Mesodermal cell (in vitro differentiated cells): ENCODE measurements around the gene EMILIN3. TPM values are rescaled to one million over a fixed set of nuclear protein-coding genes. Genes with fewer than 3 reads are reported as not detected.

Experiments
- H3K27ac ChIP-seq: 2 replicates; pipeline ENCODE4 v1.7.0; 2013; ENCODE audit warnings: mild to moderate bottlenecking, low read depth, low read length, moderate library complexity; ENCODE audit not compliant: severe bottlenecking
- H3K36me3 ChIP-seq: 2 replicates; pipeline ENCODE4 v1.7.1; 2013; ENCODE audit warnings: mild to moderate bottlenecking, low read length, moderate library complexity; ENCODE audit not compliant: control insufficient read depth, insufficient read depth
- H3K4me1 ChIP-seq: one replicate; pipeline ENCODE4 v1.7.1; 2013; ENCODE audit warnings: mild to moderate bottlenecking, low read length; ENCODE audit not compliant: insufficient read depth, control insufficient read depth, poor library complexity, severe bottlenecking
- H3K4me3 ChIP-seq: 2 replicates; pipeline ENCODE4 v1.7.0; 2013; ENCODE audit warnings: low read length, control low read depth, mild to moderate bottlenecking; ENCODE audit not compliant: insufficient read depth, poor library complexity, severe bottlenecking; ENCODE audit errors: extremely low read depth
- H3K9me3 ChIP-seq: 2 replicates; pipeline ENCODE4 v1.7.1; 2013; ENCODE audit warnings: mild to moderate bottlenecking, low read length, moderate library complexity; ENCODE audit not compliant: control insufficient read depth
- WGBS, 2 experiments: methylation state at CpG; one replicate each; pipeline ENCODE4 v1.1.5; 2013; ENCODE audit warnings: missing lambda C conversion rate in 2 of 2; ENCODE audit not compliant: insufficient coverage in 2 of 2; 5-methylcytosine and 5-hydroxymethylcytosine counted together
- polyA plus RNA-seq, 2 experiments: library from polyadenylated mRNA; stranded (reverse); fragments of 50-300 nt; gene quantifications; one replicate each; pipeline ENCODE4 v1.2.3, GENCODE V29; 2013

Gene EMILIN3, protein sequence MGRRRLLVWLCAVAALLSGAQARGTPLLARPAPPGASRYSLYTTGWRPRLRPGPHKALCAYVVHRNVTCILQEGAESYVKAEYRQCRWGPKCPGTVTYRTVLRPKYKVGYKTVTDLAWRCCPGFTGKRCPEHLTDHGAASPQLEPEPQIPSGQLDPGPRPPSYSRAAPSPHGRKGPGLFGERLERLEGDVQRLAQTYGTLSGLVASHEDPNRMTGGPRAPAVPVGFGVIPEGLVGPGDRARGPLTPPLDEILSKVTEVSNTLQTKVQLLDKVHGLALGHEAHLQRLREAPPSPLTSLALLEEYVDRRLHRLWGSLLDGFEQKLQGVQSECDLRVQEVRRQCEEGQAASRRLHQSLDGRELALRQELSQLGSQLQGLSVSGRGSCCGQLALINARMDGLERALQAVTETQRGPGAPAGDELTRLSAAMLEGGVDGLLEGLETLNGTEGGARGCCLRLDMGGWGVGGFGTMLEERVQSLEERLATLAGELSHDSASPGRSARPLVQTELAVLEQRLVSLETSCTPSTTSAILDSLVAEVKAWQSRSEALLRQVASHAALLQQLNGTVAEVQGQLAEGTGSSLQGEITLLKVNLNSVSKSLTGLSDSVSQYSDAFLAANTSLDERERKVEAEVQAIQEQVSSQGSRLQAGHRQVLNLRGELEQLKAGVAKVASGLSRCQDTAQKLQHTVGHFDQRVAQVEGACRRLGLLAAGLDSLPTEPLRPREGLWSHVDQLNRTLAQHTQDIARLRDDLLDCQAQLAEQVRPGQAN
- polyA plus RNA-seq (2013, experiment 1 of 2): 1.8 TPM
- polyA plus RNA-seq (2013, experiment 2 of 2): 1.5 TPM

DNA sequence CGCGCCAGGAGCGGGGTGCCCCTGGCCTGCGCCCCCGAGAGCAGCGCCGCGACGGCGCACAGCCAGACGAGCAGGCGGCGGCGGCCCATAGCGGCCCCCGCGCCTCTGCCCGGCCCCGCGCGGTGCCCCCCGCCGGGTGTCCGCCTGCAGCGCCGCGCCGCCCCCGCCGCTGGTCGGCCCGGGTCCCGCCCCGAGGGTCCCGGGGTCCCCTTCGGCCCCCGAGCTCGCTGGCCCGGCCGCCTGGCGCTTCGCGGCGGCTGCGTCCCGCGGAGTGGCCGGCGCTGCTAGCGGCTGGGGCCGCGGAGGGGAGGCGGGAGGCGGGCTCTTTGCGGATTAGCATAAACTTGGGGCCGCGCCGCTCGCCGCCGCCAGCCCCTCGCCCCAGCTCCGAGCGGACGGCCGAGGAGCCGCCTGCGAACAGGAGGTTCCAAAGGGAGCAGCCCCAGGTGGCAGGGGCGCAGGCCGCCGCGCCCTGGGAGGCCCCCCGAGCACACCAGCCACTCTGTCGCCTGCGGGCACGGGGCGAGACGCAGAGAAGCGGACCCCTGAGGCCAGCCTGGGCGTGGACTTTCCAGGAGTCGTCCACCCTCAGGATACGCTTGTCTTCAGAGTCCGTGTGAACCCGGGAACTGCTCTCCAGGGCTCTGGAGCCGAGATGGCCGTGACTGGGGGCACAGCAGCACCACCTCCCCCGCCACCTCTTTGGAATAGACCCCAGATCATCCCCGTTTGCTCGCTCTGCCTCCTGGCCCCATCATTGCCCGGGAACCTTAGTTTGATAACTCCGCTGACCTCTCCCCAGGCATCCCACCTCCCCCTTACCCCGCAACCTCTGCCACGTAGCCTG lies at the start of gene EMILIN3:
Gene EMILIN3, minus strand, starts transcription at position 273 of the 847 bp plus-strand sequence. Its CDS starts 184 bp downstream, at position 89.
- no peaks in the 10 kb centered on the region for H3K4me1 ChIP-seq
- H3K4me3 ChIP-seq: peak within 1 kb of the TSS; percentile 27
- H3K27ac ChIP-seq: no peak within 1 kb of the TSS
- WGBS, 2 experiments: 3 to 7% methylated on average over 77 to 86 of the region's 93 CpGs
- no peaks in the 10 kb centered on the region for H3K9me3 ChIP-seq
- H3K36me3 ChIP-seq: no peaks in the 10 kb centered on the region

DNA sequence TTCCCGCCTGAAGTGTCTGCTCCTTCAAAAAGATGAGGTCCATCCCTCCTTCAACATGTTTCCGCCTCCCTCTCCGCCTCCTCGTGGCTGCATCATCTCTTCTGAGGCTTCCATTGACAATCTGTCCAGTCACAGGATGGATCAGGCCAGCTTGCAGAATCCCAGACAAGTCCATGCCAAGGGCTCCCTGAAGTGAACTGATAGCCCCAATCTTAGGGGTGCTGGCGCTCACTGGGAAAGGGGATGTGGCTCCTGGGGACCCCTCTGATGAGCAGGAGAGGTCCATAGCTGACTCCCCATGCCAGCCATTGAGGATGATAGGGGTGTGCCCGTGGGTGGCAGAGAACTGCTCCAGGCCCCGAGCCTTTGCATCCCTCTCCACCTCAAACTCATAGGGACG lies 48.6 kb upstream of the EMILIN3 start:
- Histone ChIP-seq H3K27ac (no peak overlapping the region), H3K4me1 (peaks cover 16% of the 10 kb centered on the region), H3K9me3 (no peaks in the 10 kb centered on the region), H3K4me3 (no peak overlapping the region), H3K36me3 (peaks cover 98% of the 10 kb centered on the region)
- 98 to 100% methylated on average over 7 to 8 of the region's 8 CpGs for WGBS, 2 experiments

DNA sequence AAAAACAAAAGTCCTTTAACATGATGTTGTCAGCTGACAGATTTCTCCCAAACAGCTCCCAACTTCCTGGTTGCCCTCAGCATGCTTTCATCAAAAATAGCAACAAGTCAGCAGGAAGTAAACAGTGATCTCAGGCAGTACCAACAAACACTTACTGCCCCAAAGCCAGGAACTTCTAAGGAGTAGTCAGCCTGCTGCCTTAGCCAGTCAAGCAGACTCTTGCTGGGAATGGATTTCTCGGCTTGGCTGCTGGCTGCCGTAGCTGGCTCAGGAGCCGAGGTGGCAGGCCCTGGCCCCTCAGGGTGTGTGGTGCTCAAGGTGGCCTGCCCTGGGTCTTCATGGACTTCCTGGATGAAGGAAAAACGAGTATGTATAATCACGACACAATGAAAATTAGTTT lies 46.6 kb upstream of the EMILIN3 start:
- Histone ChIP-seq H3K4me3 (no peak overlapping the region), H3K27ac (no peak overlapping the region), H3K9me3 (no peaks in the 10 kb centered on the region), H3K4me1 (peaks cover 16% of the 10 kb centered on the region), H3K36me3 (peaks cover 98% of the 10 kb centered on the region)
- 87 to 100% methylated on average over 3 of the region's 5 CpGs for WGBS, 2 experiments

DNA sequence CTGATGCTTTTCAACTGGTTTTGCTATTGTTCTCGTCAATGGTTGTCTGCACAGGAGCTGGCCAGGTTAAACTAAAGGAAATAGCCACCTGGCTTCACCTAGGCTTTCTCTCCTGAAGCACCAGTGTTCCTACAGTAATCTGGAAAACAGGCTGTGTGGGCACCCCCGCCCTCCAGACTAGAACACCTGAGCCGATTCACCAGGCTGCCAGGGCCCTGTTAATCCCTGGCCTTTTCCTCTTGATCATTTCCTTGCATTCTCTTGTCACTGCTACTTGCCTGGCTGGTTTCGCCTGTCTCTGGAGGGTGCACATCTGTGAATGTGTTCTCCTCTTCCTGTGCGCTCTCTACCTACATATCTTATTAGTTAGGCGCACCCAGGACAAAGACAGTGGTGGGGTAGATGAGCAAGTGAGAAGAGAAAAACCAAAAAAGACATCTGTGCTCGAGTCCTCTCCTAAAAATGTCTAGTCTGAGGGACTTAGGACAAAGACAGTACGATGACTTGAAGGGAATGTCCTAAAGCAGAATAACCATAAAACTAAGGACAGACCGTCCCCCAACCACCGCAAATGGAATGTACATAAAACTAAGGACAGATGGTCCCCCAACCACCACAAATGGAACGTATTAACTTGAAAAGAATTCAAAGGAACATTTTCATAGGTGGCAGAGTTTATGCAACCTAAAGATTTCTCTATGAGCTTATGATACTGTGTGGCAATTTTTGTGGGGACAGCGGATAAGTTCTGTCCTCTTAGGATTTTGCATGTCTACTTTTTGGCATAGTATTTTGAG lies 45.9 kb upstream of the EMILIN3 start:
- H3K27ac ChIP-seq: no peak overlapping the region
- 89 to 97% methylated on average over 6 to 7 of the region's 12 CpGs for WGBS, 2 experiments
- peaks cover 98% of the 10 kb centered on the region for H3K36me3 ChIP-seq
- H3K9me3 ChIP-seq: no peaks in the 10 kb centered on the region
- no peak overlapping the region for H3K4me3 ChIP-seq
- H3K4me1 ChIP-seq: peaks cover 16% of the 10 kb centered on the region

DNA sequence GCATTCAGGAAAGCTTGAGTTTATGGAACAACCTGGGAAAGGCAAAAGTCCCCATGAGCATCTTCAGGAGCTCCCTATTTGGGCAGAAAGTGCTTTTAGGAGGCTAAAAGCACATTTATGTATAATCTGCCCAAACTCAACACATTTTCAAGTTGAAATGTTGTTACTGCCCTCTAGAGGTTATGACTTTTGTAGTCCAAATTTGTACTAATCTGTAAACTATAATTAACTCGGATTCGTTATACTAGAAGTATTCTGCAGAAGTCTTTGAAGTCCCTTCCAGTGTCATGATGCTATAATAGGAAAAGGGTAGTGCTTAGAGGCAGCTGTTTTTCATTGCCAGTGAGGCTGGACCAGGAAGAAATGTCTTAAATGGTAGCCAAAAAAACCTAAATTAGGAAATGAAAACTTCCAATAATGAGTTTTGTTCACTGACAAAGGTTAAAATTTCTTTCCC lies 44.8 kb upstream of the EMILIN3 start:
- no CpG with 5 or more reads among the region's 2 CpGs for WGBS, 2 experiments
- no peaks in the 10 kb centered on the region for H3K9me3 ChIP-seq
- no peak overlapping the region for H3K27ac ChIP-seq
- no peak overlapping the region for H3K4me3 ChIP-seq
- peaks cover 16% of the 10 kb centered on the region for H3K4me1 ChIP-seq
- H3K36me3 ChIP-seq: peaks cover 98% of the 10 kb centered on the region

DNA sequence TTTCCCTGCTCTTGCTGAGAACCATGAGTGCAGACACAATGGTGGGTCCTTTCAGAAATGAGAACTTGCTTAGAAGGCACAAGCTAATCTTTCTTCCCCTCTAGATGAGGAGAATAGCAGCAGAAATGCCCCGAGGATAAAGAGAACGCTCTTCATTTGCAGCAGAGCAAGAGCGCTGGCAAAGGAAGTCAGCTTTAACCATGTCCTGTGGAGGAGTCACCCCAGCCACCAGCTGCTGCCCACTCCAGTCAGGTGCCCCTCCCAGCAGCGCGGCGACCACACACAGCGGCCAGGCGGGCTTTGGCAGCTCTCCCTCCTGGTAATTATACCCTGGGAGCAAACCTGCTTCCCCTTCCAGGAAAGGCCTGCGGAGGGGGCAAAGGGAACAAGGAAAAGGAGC lies 42.4 kb upstream of the EMILIN3 start:
- Histone ChIP-seq H3K36me3 (peaks cover 96% of the 10 kb centered on the region), H3K4me1 (peaks cover 14% of the 10 kb centered on the region), H3K9me3 (no peaks in the 10 kb centered on the region), H3K4me3 (no peak overlapping the region), H3K27ac (no peak overlapping the region)
- 98% methylated on average over 9 of the region's 9 CpGs for WGBS, 2 experiments

DNA sequence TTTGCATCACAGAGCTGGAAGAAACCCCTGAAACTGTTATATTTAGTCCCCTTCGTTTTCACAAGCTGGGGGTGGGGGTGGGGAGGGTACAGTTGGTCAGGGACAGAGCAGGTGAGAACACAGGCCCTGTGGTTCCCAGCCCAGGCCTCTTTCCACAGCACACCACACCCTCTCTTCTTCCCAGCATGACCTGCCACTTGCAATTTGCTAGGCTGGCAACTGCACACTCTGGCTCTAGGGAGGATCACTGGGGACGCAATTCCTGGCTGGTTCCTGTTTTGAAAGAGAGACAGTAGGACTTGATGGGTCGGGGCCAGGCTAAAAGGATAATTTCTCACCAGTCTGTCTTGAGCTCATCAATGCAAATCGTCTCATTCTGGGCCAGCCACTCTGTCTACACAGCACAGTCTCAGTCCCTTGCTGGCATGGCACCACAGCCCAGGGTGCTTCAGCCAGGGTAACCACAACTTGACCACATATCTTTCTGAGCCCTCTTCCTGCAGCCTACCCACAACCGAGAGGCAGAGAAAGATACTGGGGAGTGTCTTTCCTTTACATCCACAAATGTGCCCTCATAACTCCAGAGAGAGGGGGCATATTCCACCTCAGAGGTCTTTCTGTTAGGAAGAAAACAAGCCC lies 41.7 kb upstream of the EMILIN3 start:
- 93 to 100% methylated on average over 1 to 4 of the region's 5 CpGs for WGBS, 2 experiments
- H3K4me3 ChIP-seq: no peak overlapping the region
- peaks cover 96% of the 10 kb centered on the region for H3K36me3 ChIP-seq
- H3K27ac ChIP-seq: peak overlapping the region; percentile 10
- H3K4me1 ChIP-seq: peaks cover 7% of the 10 kb centered on the region
- H3K9me3 ChIP-seq: no peaks in the 10 kb centered on the region

DNA sequence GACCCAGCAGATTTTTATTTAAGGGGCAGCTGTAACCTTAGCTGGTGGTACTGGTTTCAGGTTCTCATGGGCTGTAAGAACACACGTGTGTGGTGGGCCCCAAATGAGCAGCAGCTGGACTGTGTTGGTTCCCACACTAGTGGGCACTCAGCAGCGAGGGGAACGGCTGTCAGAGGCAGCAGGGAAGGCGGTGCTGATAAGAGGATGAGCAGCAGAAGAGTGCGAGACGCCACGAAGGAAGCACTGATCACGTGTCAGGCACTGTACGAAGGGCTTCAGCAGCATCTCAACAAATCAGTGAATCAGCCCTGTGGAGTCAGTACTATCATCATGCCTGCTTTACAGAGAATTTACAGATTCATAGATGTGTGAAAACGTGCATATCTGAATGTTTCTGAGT lies 41.0 kb upstream of the EMILIN3 start:
- Histone ChIP-seq H3K4me1 (peaks cover 4% of the 10 kb centered on the region), H3K27ac (no peak overlapping the region), H3K4me3 (no peak overlapping the region), H3K36me3 (peaks cover 92% of the 10 kb centered on the region), H3K9me3 (no peaks in the 10 kb centered on the region)
- whole genome bisulfite sequencing, 2 experiments: 89 to 96% methylated on average over 9 of the region's 10 CpGs

DNA sequence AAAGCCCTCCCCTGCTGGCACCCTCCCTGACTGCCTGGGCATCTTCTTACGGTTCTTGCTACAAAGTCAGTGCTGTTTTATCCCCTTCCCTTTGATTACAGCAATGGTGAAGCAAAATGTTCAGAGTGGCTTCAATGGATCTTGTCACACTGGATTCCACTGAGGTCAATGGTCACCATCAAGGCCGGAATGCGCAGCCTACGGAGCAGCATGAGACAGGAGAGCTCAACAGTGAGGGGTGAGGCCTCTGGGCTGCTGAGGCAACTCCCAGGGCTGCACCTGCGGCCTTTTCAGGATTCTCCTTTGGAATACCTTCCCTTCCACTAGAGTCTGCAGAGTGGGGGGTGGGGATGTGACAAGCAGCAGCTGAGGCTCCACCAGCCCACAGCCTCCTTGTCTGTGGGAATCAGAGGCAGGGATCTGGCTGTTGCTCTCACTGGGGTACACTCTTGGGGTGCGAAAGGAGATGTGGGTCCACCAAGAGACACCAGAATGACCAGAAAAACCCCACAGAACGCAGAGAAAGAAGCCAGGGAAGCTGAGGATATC lies 40.4 kb upstream of the EMILIN3 start:
- Histone ChIP-seq H3K36me3 (peaks cover 87% of the 10 kb centered on the region), H3K4me1 (no peaks in the 10 kb centered on the region), H3K27ac (no peak overlapping the region), H3K4me3 (no peak overlapping the region), H3K9me3 (no peaks in the 10 kb centered on the region)
- WGBS, 2 experiments: 88 to 91% methylated on average over 2 to 6 of the region's 7 CpGs
